Activated T-cell treated with anti-CD3 and anti-CD28 coated beads, Interleukin-2, amount 50 U/mL, for 4 hours (primary cell): ENCODE results near the gene PTPRR. TPM values are rescaled to one million over a fixed set of nuclear protein-coding genes. Genes with fewer than 3 reads are reported as not detected.

Source experiments
- ATAC-seq, 2 donors: fragments of 200-7000 bp; cut with Tn5 transposase; one replicate each; pipeline ENCODE4 v1.10.0; 2021
- DNase-seq: peaks from one replicate; pipeline ENCODE4 v3.0.0-alpha.2; 2020
- H3K27me3 Mint-ChIP-seq: one replicate; pipeline ENCODE4 v1.8.0; 2021; ENCODE audit warnings: low read depth, mixed read lengths
- H3K36me3 Mint-ChIP-seq: one replicate; pipeline ENCODE4 v1.8.0; 2022; ENCODE audit warnings: mixed read lengths; ENCODE audit not compliant: insufficient read depth
- H3K4me1 Mint-ChIP-seq: one replicate; pipeline ENCODE4 v1.8.0; 2021; ENCODE audit warnings: low read depth, mixed read lengths
- H3K4me3 Mint-ChIP-seq: one replicate; pipeline ENCODE4 v1.8.0; 2021; ENCODE audit warnings: mild to moderate bottlenecking, moderate library complexity, mixed read lengths
- H3K9me3 Mint-ChIP-seq: one replicate; pipeline ENCODE4 v1.8.0; 2021; ENCODE audit warnings: mixed read lengths
- total RNA-seq, 3 donors: library from RNA; stranded (reverse); gene quantifications; one replicate each; pipeline ENCODE4 v1.2.1, GENCODE V29; 2021

The PTPRR gene
- total RNA-seq, 3 donors from 2014 or later = not detected

DNA sequence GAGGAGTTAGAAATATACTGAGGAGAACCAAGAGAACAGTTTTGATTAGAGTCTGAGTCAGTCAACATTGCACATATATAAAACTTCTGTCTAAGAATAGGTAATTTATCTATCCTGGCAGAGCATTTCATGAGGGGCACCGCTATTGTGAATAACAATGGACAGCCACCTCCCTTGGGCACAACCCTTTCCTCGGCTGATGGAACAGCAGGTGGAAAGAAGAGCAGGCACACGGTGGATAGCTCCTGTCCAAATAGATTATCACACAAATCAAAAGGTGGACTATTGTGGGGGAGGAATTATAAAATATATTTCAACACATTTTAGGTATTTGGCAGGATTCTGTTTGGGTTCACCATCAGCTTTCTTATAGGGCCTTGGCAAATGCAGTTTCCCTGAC, 199.3 kb downstream of the PTPRR start:
- peaks cover 5% of the 10 kb centered on the region for H3K4me1 Mint-ChIP-seq
- H3K36me3 Mint-ChIP-seq = no peaks in the 10 kb centered on the region
- no peaks in the 10 kb centered on the region for H3K9me3 Mint-ChIP-seq
- peaks cover 8% of the 10 kb centered on the region for H3K27me3 Mint-ChIP-seq
- DNase-seq = no peak
- no peak for ATAC-seq
- no peak overlapping the region for H3K4me3 Mint-ChIP-seq

DNA sequence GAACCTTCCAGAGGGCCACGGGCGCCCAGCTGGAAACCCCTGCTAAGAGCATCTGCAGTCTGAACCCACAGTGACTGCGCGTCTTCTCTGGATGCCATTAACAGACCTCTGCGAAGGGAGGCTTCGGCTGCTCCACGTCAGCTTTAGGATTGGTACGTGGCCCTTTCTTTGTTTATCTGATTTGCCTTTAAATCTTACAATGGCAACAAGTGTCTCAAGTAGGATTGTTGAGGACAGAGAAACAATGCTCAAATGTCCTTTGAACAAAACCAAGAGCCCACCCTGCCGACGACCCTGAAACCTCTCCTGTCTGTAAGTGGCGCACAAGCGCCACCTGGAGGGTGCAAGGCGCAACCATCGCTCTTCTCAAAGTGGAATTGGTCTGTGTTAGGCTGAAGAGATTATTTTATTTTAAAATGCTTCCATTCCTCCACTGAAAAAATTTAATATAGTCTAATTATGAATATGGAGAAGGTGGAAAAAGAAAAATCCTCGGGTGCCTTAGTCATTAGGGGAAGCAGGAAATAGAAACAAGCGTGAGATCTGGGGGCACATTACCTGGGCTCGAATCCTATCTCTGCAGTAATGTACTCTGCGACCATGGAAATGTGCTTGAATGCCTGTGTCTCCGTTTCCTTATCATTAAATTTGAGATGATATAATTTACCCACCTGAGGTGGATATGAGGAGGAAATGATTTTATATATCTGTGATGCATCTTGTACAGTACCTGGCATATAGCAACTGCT, 200.7 kb downstream of the PTPRR start:
- no peak for DNase-seq
- Mint-ChIP-seq H3K27me3 (peaks cover 8% of the 10 kb centered on the region), H3K4me3 (peak overlapping the region; percentile 53), H3K4me1 (peaks cover 5% of the 10 kb centered on the region), H3K9me3 (no peaks in the 10 kb centered on the region), H3K36me3 (no peaks in the 10 kb centered on the region)
- peak; percentile 63 to 65 for ATAC-seq

DNA sequence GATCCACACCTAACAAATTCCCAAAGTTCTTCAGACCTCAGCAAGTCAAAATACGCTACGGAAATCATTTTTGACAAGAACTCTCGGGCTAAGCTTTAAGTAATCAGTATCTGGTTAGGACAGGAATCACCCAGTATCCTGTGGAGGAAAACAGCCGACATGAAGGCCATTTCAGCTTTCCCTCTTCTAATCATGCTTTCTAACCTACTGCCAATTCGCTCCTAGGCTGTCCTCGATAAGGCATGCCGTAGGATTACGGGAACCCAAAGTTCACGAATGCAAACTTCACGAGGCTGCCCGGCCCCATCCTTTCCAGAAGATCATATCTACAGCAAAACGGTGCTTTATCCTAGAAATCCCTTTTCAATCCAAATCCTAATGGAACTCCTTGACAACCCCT, 201.5 kb downstream of the PTPRR start:
- Mint-ChIP-seq H3K4me3 (no peak overlapping the region), H3K27me3 (peaks cover 8% of the 10 kb centered on the region), H3K9me3 (no peaks in the 10 kb centered on the region), H3K4me1 (peaks cover 5% of the 10 kb centered on the region), H3K36me3 (no peaks in the 10 kb centered on the region)
- ATAC-seq (no peak), DNase-seq (no peak)

DNA sequence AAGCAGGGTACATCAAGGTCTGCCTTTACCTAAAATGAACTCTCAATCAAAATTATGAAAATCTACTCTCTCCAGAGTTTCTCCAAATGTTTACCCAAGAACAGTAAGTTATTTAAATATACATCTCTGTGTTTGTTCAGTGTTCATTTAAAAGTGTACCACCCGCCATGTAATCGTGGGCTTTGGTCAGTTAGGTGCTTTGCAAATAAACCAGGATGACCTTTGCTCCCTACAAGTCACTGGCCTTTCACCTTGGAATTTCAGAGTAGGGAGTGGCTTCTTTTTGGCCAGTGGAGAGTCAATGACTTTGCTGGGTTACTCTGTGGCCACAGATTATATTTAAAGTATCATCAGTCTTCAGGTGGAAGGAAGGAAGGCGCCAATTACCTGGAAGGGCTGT, 208.7 kb downstream of the PTPRR start:
- ATAC-seq (no peak), DNase-seq (no peak)
- H3K9me3 Mint-ChIP-seq = no peaks in the 10 kb centered on the region
- no peaks in the 10 kb centered on the region for H3K36me3 Mint-ChIP-seq
- H3K4me1 Mint-ChIP-seq = no peaks in the 10 kb centered on the region
- H3K4me3 Mint-ChIP-seq = no peak overlapping the region
- peaks cover 17% of the 10 kb centered on the region for H3K27me3 Mint-ChIP-seq

DNA sequence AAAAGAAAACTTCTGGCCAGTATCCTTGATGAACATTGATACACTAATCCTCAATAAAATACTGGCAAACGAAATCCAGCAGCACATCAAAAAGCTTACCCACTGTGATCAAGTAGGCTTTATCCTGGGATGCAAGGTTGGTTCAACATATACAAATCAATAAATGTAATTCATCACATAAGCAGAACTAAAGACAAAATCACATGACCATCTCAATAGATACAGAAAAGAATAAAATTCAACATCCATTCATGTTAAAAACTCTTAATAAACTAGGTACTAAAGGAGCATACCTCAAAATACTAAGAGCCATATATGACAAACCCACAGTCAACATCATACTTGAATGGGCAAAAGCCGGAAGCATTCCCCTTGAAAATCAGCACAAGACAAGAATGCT, 211.5 kb downstream of the PTPRR start:
- peaks cover 17% of the 10 kb centered on the region for H3K27me3 Mint-ChIP-seq
- no peaks in the 10 kb centered on the region for H3K4me1 Mint-ChIP-seq

DNA sequence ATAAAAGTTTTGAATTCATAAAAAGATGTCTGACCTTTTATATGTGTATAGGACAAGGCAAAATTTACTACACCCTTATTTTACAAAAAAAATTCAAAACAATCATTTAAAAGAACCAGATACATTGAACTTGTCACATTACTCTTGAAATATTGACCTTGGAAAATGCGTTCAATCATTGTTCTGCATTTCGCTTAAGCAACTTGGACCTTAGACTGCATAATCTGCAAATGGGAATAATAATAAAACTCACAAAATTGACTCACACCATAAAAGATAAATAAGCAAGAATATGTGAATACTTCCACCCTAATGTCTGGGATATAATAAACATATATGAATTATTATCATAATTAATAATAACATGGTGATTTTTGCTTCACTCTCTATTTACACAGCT, 213.9 kb downstream of the PTPRR start:
- H3K27me3 Mint-ChIP-seq = peaks cover 19% of the 10 kb centered on the region
- H3K4me1 Mint-ChIP-seq = no peaks in the 10 kb centered on the region
- H3K9me3 Mint-ChIP-seq = no peaks in the 10 kb centered on the region
- DNase-seq = no peak
- H3K4me3 Mint-ChIP-seq = no peak overlapping the region
- no peak for ATAC-seq
- H3K36me3 Mint-ChIP-seq = no peaks in the 10 kb centered on the region

More for the DNA sequence above, 211.5 kb downstream of the PTPRR start:
- DNase-seq = no peak
- ATAC-seq = no peak
- no peaks in the 10 kb centered on the region for H3K36me3 Mint-ChIP-seq
- no peaks in the 10 kb centered on the region for H3K9me3 Mint-ChIP-seq
- no peak overlapping the region for H3K4me3 Mint-ChIP-seq

DNA sequence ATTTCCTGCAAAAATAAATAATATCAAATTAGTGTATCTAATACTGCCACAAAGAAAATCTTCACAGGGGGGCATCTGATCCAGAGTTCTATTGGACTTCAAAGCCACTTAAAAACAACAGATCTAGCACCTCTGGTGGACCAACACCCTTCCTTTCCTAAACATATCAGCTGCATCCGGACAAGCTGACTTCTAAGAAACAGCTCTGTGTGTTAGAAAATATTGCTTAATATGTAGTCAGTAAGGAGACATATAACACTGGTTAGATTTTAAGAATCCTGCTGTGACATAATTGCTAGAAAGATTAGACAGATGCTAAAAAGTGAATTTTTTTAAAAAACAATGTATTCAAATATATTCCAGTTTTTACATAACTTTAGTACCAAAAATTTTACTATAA, 222.2 kb downstream of the PTPRR start:
- DNase-seq (no peak), ATAC-seq (no peak)
- Mint-ChIP-seq H3K9me3 (no peaks in the 10 kb centered on the region), H3K36me3 (no peaks in the 10 kb centered on the region), H3K4me3 (no peak overlapping the region), H3K27me3 (peaks cover 6% of the 10 kb centered on the region), H3K4me1 (no peaks in the 10 kb centered on the region)

DNA sequence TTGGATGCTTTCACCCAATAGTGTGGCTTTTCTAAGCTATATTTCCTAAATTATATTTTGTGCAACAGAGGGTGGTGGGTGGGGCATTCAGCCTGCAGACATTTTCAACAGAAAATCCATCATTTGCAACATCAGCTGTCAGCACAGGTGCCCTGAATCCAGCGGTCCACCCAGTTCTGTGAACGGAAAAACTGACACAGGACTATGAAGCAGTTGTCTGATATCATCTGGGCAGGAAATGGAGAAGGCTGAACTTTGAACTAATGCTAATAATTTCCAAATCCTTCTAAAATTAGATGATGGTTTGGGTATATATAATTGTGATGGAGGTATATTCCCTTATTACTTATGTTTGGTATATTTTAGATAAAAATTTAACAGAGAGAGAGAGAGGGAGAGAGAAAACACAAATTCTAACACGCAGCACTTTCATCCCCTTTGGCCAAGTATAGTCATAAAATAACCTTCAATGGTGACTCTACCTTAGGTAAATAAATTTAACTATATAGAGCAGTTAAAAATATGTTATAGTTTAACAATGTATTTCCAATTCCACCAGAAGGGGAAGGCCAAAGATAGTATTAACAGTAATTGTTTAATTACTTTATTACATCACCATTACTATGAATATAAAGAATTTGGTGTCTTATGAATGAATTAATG, 225.0 kb downstream of the PTPRR start:
- no peaks in the 10 kb centered on the region for H3K4me1 Mint-ChIP-seq
- H3K4me3 Mint-ChIP-seq = no peak overlapping the region

DNA sequence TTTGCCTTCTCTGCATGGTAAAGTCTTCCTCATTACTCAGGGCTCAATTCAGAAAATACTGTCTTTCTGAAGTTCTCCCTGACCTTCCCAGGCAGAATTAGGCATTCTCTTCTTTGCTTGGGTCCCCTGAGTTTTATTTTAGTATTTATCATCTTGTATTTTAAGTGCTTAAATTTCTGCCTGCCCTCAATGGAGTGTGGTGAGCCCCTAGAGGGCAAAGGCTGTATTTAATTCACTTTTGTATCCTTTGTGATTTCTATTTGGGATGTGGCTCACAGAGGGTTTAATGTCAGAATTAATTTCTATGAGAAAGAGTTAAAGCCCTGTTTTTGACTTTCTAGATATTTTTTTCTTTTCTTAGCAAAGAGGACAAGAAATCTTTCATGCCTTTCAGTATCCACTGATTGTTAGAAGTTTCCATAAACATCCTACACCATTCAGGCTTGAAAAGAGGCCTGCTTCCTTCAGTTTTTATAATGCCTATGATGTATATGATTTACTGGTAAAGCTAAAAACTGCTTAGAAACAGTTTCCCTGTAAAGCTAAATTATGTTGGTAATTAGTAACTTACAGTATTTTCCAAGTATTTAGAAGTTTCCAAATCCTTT, 227.8 kb downstream of the PTPRR start:
- no peak for ATAC-seq
- no peak for DNase-seq

More for the DNA sequence above, 225.0 kb downstream of the PTPRR start:
- no peak for ATAC-seq
- Mint-ChIP-seq H3K36me3 (no peaks in the 10 kb centered on the region), H3K9me3 (no peaks in the 10 kb centered on the region), H3K27me3 (no peaks in the 10 kb centered on the region)
- DNase-seq = no peak

DNA sequence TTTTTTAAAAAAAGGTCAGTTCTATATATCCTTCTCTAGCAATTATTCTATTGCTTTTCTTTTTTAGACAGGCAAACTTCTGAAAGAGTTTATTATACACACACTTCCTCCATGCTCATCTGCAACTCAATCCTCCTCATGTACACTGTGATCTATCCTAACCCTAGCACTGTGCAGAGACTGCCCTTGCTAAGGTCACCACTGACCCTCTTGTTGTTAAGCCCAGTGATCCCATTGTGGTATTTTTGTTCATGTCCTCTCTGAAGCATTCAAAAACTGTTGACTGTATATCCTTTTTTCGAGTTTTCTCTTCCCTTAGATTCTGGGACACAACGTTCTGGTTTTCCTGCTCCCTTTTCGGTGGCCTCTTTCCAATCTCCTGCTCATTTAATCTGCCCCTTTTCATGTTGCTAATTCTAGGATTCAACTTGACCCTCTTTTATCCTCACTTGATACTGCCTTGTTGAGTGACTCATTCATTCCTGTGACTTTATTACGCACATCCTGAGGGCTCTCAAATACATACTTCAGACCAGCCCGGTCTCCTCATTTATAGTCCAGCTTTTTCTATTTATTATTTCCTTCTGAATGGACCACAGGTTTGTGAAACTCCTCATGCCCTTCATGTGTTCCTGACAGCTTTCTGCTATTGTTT, 229.4 kb downstream of the PTPRR start:
- Mint-ChIP-seq H3K36me3 (no peaks in the 10 kb centered on the region), H3K27me3 (no peaks in the 10 kb centered on the region), H3K9me3 (no peaks in the 10 kb centered on the region), H3K4me1 (no peaks in the 10 kb centered on the region), H3K4me3 (no peak overlapping the region)
- ATAC-seq (no peak), DNase-seq (no peak)

More for the DNA sequence above, 227.8 kb downstream of the PTPRR start:
- no peaks in the 10 kb centered on the region for H3K4me1 Mint-ChIP-seq
- H3K9me3 Mint-ChIP-seq = no peaks in the 10 kb centered on the region
- H3K36me3 Mint-ChIP-seq = no peaks in the 10 kb centered on the region
- no peak overlapping the region for H3K4me3 Mint-ChIP-seq
- no peaks in the 10 kb centered on the region for H3K27me3 Mint-ChIP-seq

DNA sequence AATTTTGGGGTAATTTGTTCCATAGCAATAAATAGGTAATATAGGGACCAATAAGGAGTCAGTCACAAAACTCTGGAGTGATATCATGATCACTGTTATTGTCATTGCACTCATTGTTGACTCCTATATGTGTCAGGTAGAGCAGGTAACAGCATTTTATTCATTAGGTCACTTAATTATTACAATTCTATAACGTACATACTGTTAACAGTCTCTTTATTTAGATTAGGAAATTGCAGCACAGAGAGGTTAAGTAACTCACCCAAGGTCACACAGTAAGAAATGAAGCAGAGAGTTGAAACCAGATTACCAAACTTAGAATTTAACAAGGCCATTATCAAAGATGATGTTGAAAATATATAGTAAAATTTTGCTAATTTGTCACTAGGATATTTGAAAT, 233.6 kb downstream of the PTPRR start:
- Mint-ChIP-seq H3K36me3 (no peaks in the 10 kb centered on the region), H3K4me3 (no peak overlapping the region), H3K9me3 (no peaks in the 10 kb centered on the region), H3K4me1 (no peaks in the 10 kb centered on the region), H3K27me3 (peaks cover 4% of the 10 kb centered on the region)
- DNase-seq (no peak), ATAC-seq (no peak)

DNA sequence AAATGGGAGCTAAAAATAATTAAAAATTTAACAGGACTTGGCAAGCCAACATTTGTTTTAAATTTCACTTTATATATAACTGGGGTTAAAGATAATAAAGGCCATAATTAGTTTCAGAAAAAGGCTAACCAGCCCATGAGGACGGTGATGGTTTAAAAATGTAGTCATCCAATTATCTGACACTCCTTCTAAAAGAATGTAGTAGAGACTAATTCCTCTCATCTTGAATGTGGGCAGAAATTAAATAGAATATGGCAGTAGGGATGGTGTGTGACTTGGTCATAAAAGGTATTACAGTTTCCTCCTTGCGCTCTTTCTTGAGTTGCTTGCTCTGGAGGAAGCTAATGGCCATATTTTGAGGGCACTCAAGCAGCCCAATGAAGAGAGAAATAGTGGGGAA, 234.2 kb downstream of the PTPRR start:
- H3K36me3 Mint-ChIP-seq = no peaks in the 10 kb centered on the region
- no peak overlapping the region for H3K4me3 Mint-ChIP-seq
- ATAC-seq (no peak), DNase-seq (no peak)
- peaks cover 4% of the 10 kb centered on the region for H3K27me3 Mint-ChIP-seq
- H3K4me1 Mint-ChIP-seq = no peaks in the 10 kb centered on the region
- H3K9me3 Mint-ChIP-seq = no peaks in the 10 kb centered on the region

DNA sequence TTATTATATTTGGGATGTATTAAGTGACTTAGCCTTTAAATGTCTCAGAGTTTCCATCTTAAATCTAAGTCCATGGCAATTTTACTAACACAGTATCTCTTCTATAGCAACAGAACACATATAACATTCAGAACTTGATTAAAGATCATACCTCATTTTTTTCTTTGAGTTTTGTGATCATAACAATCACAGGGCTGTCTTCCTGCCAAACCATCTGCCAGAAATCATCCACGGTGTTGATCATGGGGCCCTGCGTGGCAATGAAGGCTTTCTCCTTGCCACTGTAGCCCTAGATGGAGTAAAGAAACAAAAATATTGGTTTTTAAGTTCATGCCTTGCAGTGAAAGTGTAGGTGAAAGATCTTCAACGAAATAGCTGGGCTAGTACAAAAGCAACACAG, 236.6 kb downstream of the PTPRR start:
- peaks cover 6% of the 10 kb centered on the region for H3K27me3 Mint-ChIP-seq
- H3K4me1 Mint-ChIP-seq = no peaks in the 10 kb centered on the region
- no peak overlapping the region for H3K4me3 Mint-ChIP-seq

DNA sequence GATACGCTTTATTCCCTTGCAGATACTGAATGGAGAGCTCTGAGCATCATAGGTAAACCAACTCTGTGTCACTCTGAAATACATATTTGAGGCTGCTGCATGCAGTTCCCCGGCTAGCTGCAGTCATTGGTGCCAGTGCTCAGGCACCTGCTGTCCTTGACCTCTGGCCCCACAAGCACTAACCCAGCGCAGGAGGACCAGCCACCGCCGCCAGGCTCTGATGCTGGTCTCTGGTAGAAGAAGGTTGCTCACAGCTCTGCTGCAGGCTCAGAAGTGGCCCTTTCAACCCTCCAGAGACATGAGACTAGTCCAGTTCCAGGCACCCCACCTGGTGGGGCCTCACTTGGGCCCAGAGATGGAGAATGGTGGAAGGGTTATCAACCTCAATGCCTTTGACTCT, 248.8 kb downstream of the PTPRR start:
- DNase-seq (no peak), ATAC-seq (no peak)
- peaks cover 7% of the 10 kb centered on the region for H3K27me3 Mint-ChIP-seq
- H3K4me1 Mint-ChIP-seq = no peaks in the 10 kb centered on the region
- H3K36me3 Mint-ChIP-seq = no peaks in the 10 kb centered on the region
- H3K4me3 Mint-ChIP-seq = no peak overlapping the region
- H3K9me3 Mint-ChIP-seq = peaks cover 8% of the 10 kb centered on the region

More for the DNA sequence above, 236.6 kb downstream of the PTPRR start:
- DNase-seq (no peak), ATAC-seq (no peak)
- Mint-ChIP-seq H3K36me3 (no peaks in the 10 kb centered on the region), H3K9me3 (no peaks in the 10 kb centered on the region)
